ENCODE data around the gene ULK4. TPM values are rescaled to one million over a fixed set of nuclear protein-coding genes. Genes with fewer than 3 reads are reported as not detected.

ULK4 gene
- polyA plus RNA-seq, 1 donor from 2014 or later, result 7.2 TPM

- TF ChIP-seq TAF1 (IDR thresholded peaks at IDR 0.05; ENCODE audit: low read depth), result no peak
- TF ChIP-seq, protein P1, sequence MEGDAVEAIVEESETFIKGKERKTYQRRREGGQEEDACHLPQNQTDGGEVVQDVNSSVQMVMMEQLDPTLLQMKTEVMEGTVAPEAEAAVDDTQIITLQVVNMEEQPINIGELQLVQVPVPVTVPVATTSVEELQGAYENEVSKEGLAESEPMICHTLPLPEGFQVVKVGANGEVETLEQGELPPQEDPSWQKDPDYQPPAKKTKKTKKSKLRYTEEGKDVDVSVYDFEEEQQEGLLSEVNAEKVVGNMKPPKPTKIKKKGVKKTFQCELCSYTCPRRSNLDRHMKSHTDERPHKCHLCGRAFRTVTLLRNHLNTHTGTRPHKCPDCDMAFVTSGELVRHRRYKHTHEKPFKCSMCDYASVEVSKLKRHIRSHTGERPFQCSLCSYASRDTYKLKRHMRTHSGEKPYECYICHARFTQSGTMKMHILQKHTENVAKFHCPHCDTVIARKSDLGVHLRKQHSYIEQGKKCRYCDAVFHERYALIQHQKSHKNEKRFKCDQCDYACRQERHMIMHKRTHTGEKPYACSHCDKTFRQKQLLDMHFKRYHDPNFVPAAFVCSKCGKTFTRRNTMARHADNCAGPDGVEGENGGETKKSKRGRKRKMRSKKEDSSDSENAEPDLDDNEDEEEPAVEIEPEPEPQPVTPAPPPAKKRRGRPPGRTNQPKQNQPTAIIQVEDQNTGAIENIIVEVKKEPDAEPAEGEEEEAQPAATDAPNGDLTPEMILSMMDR (IDR thresholded peaks at IDR 0.05; ENCODE audit: poor library complexity, severe bottlenecking), result no peak
- TF ChIP-seq MXI1 (conservative IDR thresholded peaks at IDR 0.05; ENCODE audit: poor library complexity, severe bottlenecking), result no peak
- TF ChIP-seq, protein P2, sequence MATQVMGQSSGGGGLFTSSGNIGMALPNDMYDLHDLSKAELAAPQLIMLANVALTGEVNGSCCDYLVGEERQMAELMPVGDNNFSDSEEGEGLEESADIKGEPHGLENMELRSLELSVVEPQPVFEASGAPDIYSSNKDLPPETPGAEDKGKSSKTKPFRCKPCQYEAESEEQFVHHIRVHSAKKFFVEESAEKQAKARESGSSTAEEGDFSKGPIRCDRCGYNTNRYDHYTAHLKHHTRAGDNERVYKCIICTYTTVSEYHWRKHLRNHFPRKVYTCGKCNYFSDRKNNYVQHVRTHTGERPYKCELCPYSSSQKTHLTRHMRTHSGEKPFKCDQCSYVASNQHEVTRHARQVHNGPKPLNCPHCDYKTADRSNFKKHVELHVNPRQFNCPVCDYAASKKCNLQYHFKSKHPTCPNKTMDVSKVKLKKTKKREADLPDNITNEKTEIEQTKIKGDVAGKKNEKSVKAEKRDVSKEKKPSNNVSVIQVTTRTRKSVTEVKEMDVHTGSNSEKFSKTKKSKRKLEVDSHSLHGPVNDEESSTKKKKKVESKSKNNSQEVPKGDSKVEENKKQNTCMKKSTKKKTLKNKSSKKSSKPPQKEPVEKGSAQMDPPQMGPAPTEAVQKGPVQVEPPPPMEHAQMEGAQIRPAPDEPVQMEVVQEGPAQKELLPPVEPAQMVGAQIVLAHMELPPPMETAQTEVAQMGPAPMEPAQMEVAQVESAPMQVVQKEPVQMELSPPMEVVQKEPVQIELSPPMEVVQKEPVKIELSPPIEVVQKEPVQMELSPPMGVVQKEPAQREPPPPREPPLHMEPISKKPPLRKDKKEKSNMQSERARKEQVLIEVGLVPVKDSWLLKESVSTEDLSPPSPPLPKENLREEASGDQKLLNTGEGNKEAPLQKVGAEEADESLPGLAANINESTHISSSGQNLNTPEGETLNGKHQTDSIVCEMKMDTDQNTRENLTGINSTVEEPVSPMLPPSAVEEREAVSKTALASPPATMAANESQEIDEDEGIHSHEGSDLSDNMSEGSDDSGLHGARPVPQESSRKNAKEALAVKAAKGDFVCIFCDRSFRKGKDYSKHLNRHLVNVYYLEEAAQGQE (IDR thresholded peaks at IDR 0.05; ENCODE audit: borderline replicate concordance), result no peak
- TF ChIP-seq EZH2 (IDR thresholded peaks at IDR 0.05; ENCODE audit: borderline replicate concordance, insufficient read depth, low read length, poor library complexity, severe bottlenecking), result no peak
- no peaks in the 10 kb centered on the region for H3K36me3 ChIP-seq (ENCODE audit: insufficient read depth, low read length)
- H3K4me2 ChIP-seq (ENCODE audit: low read length), result no peak overlapping the region
- H3K9me3 ChIP-seq (ENCODE audit: low read length), result no peaks in the 10 kb centered on the region
- no peaks in the 10 kb centered on the region for H3F3A ChIP-seq (ENCODE audit: insufficient read depth, low read length, poor library complexity, severe bottlenecking)
- H3K79me2 ChIP-seq (replicated peaks; ENCODE audit: insufficient read depth, low read length), result no peaks in the 10 kb centered on the region
- H4K20me1 ChIP-seq (ENCODE audit: insufficient read depth), result no peaks in the 10 kb centered on the region
- H3K4me3 ChIP-seq (ENCODE audit: low read length), result no peak overlapping the region
- H3K27ac ChIP-seq (ENCODE audit: low read length), result no peak overlapping the region
- no peak overlapping the region for H2AFZ ChIP-seq (ENCODE audit: low read depth, low read length)
- H3K9me2 ChIP-seq (ENCODE audit: insufficient read depth, low read length), result no peaks in the 10 kb centered on the region
- H3K27me3 ChIP-seq (ENCODE audit: insufficient read depth, low read depth, low read length), result no peaks in the 10 kb centered on the region
- no peak overlapping the region for H3K9ac ChIP-seq (ENCODE audit: low read length)
Observed at GRCh38 chr3:41932464-41932863, 29.4 kb downstream of the ULK4 start.

GRCh38 chr3:41920406-41920965, 41.4 kb downstream of the ULK4 start:
- Histone ChIP-seq H3K4me2 (ENCODE audit: low read length) (no peak overlapping the region), H3K27ac (ENCODE audit: low read length) (no peak overlapping the region), H3K9me2 (ENCODE audit: insufficient read depth, low read length) (no peaks in the 10 kb centered on the region), H3K9me3 (ENCODE audit: low read length) (no peaks in the 10 kb centered on the region), H3F3A (ENCODE audit: insufficient read depth, low read length, poor library complexity, severe bottlenecking) (no peaks in the 10 kb centered on the region), H3K79me2 (replicated peaks; ENCODE audit: insufficient read depth, low read length) (no peaks in the 10 kb centered on the region), H3K9ac (ENCODE audit: low read length) (no peak overlapping the region), H3K36me3 (ENCODE audit: insufficient read depth, low read length) (no peaks in the 10 kb centered on the region), H2AFZ (ENCODE audit: low read depth, low read length) (no peak overlapping the region), H4K20me1 (ENCODE audit: insufficient read depth) (no peaks in the 10 kb centered on the region), H3K4me3 (ENCODE audit: low read length) (no peak overlapping the region), H3K27me3 (ENCODE audit: insufficient read depth, low read depth, low read length) (no peaks in the 10 kb centered on the region)
- TF ChIP-seq POLR2AphosphoS5 (IDR thresholded peaks at IDR 0.05) (no peak), SMC3 (conservative IDR thresholded peaks at IDR 0.05; ENCODE audit: poor library complexity) (no peak)
- TF ChIP-seq, protein P2 (IDR thresholded peaks at IDR 0.05; ENCODE audit: borderline replicate concordance), result no peak

Measured in neural cell (in vitro differentiated cells).